ENCODE measurements around the gene MYBBP1A. TPM values are rescaled to one million over a fixed set of nuclear protein-coding genes. Genes with fewer than 3 reads are reported as not detected.

The MYBBP1A gene
- total RNA-seq, 4 donors from 2014 or later, result 25.4 to 148 (median 81.5) TPM

DNA sequence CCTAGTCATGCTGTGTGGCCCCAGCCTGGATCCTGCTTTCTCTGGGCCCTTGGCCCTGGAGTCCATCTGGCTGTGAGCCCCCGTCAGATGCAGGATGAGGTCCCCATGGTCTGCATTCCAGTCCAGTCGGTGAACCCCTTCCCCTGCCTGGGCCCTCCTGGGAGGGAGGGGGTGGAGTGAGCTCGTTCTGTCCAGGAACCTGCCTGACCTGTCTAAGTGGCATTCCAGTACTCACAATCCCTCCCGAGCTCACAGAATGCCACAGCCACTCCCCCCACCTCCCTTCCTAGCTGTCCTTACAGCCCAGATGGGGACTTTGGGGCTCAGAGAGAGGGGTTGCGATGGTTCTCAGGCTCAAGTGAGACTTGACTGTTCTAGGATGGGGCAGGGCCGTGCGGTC lies 41.0 kb downstream of the MYBBP1A start:
- in situ Hi-C loops (cut with MboI; ENCODE audit: low pct_ligation_motif_present in 1 of 4, low pct_unique_long_range_greater_than_20kb in 1 of 4, low sequenced_read_pairs in 3 of 4) (no loop called here), intact Hi-C loops (cut with DNase I; ENCODE audit: low total_unique reads) (no loop called here)
- H3K27ac ChIP-seq, result no peak overlapping the region
- no peaks in the 10 kb centered on the region for H3K36me3 ChIP-seq
- no peaks in the 10 kb centered on the region for H3K9me3 ChIP-seq
- WGBS, 2 donors (ENCODE audit: low coverage in 1 of 2), result 68% methylated on average over 6 of the region's 7 CpGs; no CpG with 5 or more reads in 1 of the 2 donors
- no peaks in the 10 kb centered on the region for H3K27me3 ChIP-seq
- no peak overlapping the region for H3K4me3 ChIP-seq
- no peaks in the 10 kb centered on the region for H3K4me1 ChIP-seq
- TF ChIP-seq EP300 (IDR thresholded peaks at IDR 0.05; ENCODE audit: low read depth) (no peak), POLR2A (IDR thresholded peaks at IDR 0.05) (no peak), POLR2AphosphoS5 (IDR thresholded peaks at IDR 0.05) (no peak)
- TF ChIP-seq, protein P1, sequence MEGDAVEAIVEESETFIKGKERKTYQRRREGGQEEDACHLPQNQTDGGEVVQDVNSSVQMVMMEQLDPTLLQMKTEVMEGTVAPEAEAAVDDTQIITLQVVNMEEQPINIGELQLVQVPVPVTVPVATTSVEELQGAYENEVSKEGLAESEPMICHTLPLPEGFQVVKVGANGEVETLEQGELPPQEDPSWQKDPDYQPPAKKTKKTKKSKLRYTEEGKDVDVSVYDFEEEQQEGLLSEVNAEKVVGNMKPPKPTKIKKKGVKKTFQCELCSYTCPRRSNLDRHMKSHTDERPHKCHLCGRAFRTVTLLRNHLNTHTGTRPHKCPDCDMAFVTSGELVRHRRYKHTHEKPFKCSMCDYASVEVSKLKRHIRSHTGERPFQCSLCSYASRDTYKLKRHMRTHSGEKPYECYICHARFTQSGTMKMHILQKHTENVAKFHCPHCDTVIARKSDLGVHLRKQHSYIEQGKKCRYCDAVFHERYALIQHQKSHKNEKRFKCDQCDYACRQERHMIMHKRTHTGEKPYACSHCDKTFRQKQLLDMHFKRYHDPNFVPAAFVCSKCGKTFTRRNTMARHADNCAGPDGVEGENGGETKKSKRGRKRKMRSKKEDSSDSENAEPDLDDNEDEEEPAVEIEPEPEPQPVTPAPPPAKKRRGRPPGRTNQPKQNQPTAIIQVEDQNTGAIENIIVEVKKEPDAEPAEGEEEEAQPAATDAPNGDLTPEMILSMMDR (IDR thresholded peaks at IDR 0.05), result no peak
- no peak for DNase-seq

DNA sequence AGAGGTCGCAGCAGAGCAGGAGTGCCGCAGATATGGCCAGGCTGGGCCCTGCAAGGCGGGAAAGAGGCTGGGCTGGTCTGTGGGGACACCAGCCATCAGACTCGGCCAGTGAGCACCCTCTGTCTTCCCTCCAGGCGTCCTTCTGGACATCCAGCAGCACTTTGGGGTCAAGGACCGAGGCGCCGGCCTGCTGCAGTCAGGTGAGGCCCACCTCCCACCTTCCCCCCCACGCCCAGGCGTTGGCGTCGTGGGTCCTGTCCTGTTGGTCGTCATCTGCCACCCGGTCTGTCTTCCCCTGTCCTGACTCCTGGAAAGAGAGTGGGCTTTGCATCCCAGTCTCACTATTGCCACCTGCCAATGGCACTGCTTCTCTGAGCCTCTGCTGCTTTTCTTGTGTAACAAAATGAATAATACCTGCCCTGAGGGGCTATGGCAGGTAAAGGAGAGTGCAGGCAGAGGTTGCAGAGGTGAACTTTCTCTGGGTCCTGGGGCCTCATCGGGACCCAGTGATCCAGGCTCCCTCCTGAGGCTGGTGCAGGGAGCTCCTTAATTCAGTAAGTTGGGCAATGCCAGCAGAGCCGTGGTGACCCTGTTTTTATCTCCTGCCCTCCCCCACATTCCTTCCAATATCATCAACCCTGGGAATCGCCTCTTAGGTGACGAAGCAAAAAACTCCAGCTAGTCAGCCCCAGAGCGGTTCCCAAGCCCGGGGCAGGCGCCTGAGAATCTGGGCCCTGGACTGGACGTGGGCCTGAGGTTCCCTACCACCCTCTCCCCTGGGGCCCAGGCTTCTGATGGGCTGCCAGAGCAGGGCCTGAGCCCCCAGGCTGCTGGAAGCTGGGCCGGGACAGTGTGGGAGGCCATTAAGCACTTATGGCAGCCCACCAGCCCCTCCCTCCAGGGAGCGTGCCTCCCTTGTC lies 41.8 kb downstream of the MYBBP1A start:
- no peak overlapping the region for H3K27ac ChIP-seq

DNA sequence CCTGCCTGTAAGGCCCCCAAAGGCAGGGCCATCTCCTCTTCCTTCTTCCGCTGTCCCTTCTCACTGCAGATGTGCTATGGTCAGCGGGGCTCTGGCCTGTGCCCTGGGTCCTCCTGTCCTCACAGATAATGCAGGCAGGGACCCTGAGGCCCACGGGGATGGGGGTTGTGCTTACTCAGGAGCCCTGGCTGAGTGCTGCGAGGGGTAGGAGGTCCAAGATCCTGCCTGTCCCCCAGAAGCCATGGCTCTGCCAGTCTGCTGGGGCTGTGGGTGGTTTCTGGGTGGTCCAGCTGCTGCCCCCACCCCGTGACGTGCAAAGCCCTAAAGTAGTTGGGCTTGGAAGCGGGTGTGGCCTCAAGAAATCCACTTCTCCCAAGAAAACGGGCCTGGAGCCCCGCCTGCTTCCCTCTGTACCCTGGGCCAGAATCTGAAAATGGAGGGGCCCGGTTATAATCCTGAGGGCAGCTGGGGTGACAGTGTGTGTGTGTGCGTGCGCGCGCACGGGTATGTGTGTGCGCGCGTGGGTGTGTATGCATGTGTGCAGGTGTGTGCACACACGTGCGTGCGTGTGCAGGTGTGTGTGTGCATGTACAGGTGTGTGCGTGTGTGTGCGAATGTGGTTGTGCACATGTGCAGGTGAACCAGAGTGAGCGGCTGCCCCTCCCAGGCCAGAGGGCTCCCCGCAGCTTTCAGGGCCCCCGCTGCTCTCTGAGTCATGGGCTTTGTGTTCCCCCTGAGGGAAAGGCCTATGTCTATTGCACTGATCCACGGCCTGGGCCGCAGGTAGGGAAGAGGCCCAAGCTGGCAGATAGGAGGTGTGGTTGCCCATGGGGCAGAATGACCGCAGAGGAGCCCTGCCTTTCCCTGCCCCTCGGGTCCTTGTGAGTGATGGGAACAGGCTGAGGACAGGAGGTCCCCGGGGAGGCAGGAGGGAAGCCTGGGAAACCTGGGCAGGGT lies 42.8 kb downstream of the MYBBP1A start:
- no peaks in the 10 kb centered on the region for H3K9me3 ChIP-seq
- H3K4me1 ChIP-seq, result no peaks in the 10 kb centered on the region
- H3K36me3 ChIP-seq, result no peaks in the 10 kb centered on the region
- H3K27ac ChIP-seq, result no peak overlapping the region
- H3K4me3 ChIP-seq, result no peak overlapping the region
- intact Hi-C loops (cut with DNase I; ENCODE audit: low total_unique reads) (no loop called here), in situ Hi-C loops (cut with MboI; ENCODE audit: low pct_ligation_motif_present in 1 of 4, low pct_unique_long_range_greater_than_20kb in 1 of 4, low sequenced_read_pairs in 3 of 4) (no loop called here)
- TF ChIP-seq, protein P1 (IDR thresholded peaks at IDR 0.05), result no peak
- TF ChIP-seq EP300 (IDR thresholded peaks at IDR 0.05; ENCODE audit: low read depth), result no peak
- no peak for TF ChIP-seq POLR2AphosphoS5 (IDR thresholded peaks at IDR 0.05)
- no peak for TF ChIP-seq POLR2A (IDR thresholded peaks at IDR 0.05)
- no peak for DNase-seq
- WGBS, 2 donors (ENCODE audit: low coverage in 1 of 2), result 87 to 100% methylated on average over 1 to 31 of the region's 31 CpGs
- no peaks in the 10 kb centered on the region for H3K27me3 ChIP-seq

More for the DNA sequence above, 41.8 kb downstream of the MYBBP1A start:
- WGBS, 2 donors (ENCODE audit: low coverage in 1 of 2), result 81% methylated on average over 20 of the region's 24 CpGs; no CpG with 5 or more reads in 1 of the 2 donors
- no peaks in the 10 kb centered on the region for H3K9me3 ChIP-seq
- no peak for TF ChIP-seq POLR2A (IDR thresholded peaks at IDR 0.05)
- TF ChIP-seq, protein P1 (IDR thresholded peaks at IDR 0.05), result no peak
- no peak for TF ChIP-seq POLR2AphosphoS5 (IDR thresholded peaks at IDR 0.05)
- no peak for TF ChIP-seq EP300 (IDR thresholded peaks at IDR 0.05; ENCODE audit: low read depth)
- no peak for DNase-seq
- H3K36me3 ChIP-seq, result no peaks in the 10 kb centered on the region
- no peaks in the 10 kb centered on the region for H3K4me1 ChIP-seq
- no peaks in the 10 kb centered on the region for H3K27me3 ChIP-seq
- H3K4me3 ChIP-seq, result no peak overlapping the region
- in situ Hi-C loops (cut with MboI; ENCODE audit: low pct_ligation_motif_present in 1 of 4, low pct_unique_long_range_greater_than_20kb in 1 of 4, low sequenced_read_pairs in 3 of 4) (no loop called here), intact Hi-C loops (cut with DNase I; ENCODE audit: low total_unique reads) (no loop called here)
